ENCODE data around the gene WDFY2. TPM values are rescaled to one million over a fixed set of nuclear protein-coding genes. Genes with fewer than 3 reads are reported as not detected.

Gene WDFY2
- total RNA-seq, 1 donor: 19.0 TPM

- Histone ChIP-seq H3K9me3 (ENCODE audit: low read depth, low read length) (no peaks in the 10 kb centered on the region), H3K4me3 (ENCODE audit: low read length) (no peak overlapping the region), H3K27me3 (ENCODE audit: insufficient read depth, low read length) (no peaks in the 10 kb centered on the region), H3K4me1 (ENCODE audit: insufficient read depth, low read length) (peaks cover 39% of the 10 kb centered on the region)
Observed at GRCh38 chr13:51806566-51806965, 222.3 kb downstream of the WDFY2 start.

DNA sequence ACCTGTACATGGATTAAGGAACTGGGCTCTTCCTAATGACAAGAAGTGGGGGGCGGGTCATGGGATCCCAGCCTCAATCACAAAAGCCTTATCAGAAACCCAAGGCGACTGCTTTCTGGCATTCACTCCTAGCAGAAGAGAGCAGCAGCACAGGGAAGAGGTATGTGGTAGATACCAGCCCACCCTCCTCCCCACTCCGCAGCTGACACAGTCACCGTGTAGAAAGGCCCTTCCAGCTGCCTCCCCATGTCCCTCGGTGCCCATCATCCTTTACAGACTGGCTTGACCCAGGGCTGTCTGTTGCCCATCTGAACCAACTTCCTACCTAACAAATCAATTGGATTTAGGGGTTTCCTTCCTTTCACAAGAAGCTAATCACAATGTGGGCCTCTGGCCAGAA lies 222.8 kb downstream of the WDFY2 start:
- H3K4me1 ChIP-seq (ENCODE audit: insufficient read depth, low read length): peaks cover 39% of the 10 kb centered on the region
- no peak overlapping the region for H3K4me3 ChIP-seq (ENCODE audit: low read length)
- no peaks in the 10 kb centered on the region for H3K9me3 ChIP-seq (ENCODE audit: low read depth, low read length)
- no peaks in the 10 kb centered on the region for H3K27me3 ChIP-seq (ENCODE audit: insufficient read depth, low read length)

DNA sequence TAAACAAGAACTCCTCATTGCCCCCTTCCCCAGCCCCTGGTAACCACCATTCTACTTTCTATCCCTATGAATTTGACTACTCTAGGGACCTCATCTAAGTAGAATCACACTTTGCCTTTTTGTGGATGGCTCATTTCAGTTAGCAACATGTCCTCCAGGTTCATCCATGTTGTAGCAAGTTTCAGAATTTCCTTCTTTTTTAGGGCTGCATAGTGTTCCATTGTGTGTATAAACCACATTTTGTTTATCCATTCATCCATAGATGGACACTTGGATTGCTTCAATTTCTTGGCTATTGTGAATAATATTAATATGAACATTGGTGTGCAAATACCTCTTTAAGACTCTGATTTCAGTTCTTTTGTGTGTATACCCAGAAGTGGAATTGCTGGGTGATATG lies 224.5 kb downstream of the WDFY2 start:
- Histone ChIP-seq H3K9me3 (ENCODE audit: low read depth, low read length) (no peaks in the 10 kb centered on the region), H3K27me3 (ENCODE audit: insufficient read depth, low read length) (no peaks in the 10 kb centered on the region), H3K4me1 (ENCODE audit: insufficient read depth, low read length) (peaks cover 36% of the 10 kb centered on the region), H3K4me3 (ENCODE audit: low read length) (no peak overlapping the region)

GRCh38 chr13:51811046-51811445 lies 226.8 kb downstream of the WDFY2 start:
- Histone ChIP-seq H3K27me3 (ENCODE audit: insufficient read depth, low read length) (no peaks in the 10 kb centered on the region), H3K4me1 (ENCODE audit: insufficient read depth, low read length) (peaks cover 39% of the 10 kb centered on the region), H3K4me3 (ENCODE audit: low read length) (no peak overlapping the region), H3K9me3 (ENCODE audit: low read depth, low read length) (no peaks in the 10 kb centered on the region)

DNA sequence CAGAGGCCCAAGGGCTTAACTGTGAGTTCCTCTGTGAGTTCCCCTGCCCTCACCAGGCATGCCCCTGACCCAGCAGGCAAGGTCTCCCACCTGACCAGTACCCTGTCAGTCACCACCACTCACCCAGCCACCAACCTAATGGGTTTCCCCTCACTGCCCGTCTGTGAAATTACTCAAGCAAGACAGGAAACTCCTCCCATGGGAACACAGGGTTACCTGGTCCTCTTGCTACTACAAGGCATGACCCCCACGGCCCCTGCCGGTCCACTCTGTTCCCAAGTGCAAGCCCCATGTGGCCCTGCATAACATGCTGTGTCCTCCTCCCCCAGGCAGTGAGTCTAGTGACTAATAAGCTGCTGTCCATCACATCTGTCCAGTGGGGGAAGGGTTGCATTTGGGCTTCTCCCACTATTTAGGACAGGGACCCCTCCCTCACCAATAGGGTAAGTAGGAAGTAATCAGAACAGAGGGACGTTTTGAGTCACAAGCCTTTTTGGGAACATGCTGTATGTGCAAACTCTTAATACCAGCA lies 227.7 kb downstream of the WDFY2 start:
- H3K27me3 ChIP-seq (ENCODE audit: insufficient read depth, low read length): no peaks in the 10 kb centered on the region
- peaks cover 42% of the 10 kb centered on the region for H3K4me1 ChIP-seq (ENCODE audit: insufficient read depth, low read length)
- H3K9me3 ChIP-seq (ENCODE audit: low read depth, low read length): no peaks in the 10 kb centered on the region
- H3K4me3 ChIP-seq (ENCODE audit: low read length): no peak overlapping the region

DNA sequence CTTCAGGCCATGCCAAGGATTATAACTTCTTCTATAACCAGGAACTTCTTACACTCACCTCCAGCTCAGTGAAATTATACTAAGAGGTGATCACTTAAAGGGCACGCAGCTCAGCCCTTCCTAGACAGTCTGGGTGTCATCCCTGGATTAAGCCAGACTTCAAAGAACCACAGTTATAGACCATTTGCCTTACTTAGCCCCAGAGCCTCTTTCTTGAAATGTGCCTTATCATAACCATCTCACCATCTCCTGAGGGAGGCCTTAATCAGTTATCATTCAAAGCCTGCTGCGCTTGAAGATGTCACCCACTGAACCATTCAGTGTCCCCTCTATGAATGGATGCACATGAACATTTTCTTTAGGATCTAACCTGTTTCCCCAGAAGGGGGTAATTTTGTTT lies 229.8 kb downstream of the WDFY2 start:
- Histone ChIP-seq H3K4me1 (ENCODE audit: insufficient read depth, low read length) (peaks cover 53% of the 10 kb centered on the region), H3K9me3 (ENCODE audit: low read depth, low read length) (no peaks in the 10 kb centered on the region), H3K4me3 (ENCODE audit: low read length) (no peak overlapping the region), H3K27me3 (ENCODE audit: insufficient read depth, low read length) (no peaks in the 10 kb centered on the region)

DNA sequence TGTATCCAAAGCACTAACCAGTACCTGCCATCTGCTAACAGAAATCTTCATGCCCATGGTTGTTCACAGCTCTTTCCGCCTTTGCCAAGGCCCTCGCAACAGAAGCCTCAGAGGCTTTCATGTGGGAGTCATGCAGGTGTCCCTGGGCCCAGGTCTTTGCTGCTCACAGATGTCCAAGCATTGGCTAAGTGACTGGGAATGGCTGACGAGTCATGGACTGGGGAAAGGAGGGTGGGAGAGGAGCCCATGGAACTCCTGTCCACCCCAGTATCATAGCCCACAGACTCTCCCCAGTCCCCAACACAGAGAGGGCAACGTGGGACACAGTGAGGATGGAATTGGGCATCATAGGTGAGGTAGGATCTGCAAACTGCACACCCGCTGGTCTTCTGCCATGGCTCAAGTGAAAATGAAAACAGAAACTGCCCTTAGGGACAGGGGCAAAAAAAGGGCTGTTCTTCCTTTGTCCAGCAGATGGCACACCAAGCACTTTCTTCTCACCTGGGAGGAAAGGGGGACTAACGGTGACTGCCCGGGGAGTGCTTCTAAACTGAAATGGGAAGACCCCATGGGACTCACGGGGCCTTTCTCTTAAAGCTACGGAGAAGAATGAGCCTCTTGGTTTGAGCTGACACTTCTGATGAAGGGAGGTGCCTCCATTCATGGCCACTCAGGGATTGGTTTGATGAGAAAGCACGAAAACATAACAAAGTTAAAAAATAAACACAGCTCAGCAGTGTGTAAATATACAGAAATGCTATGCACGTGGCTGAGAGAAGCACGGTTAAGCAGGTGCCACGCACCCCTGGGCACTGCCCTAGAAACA lies 230.8 kb downstream of the WDFY2 start:
- peaks cover 62% of the 10 kb centered on the region for H3K4me1 ChIP-seq (ENCODE audit: insufficient read depth, low read length)
- no peak overlapping the region for H3K4me3 ChIP-seq (ENCODE audit: low read length)
- no peaks in the 10 kb centered on the region for H3K27me3 ChIP-seq (ENCODE audit: insufficient read depth, low read length)
- no peaks in the 10 kb centered on the region for H3K9me3 ChIP-seq (ENCODE audit: low read depth, low read length)

DNA sequence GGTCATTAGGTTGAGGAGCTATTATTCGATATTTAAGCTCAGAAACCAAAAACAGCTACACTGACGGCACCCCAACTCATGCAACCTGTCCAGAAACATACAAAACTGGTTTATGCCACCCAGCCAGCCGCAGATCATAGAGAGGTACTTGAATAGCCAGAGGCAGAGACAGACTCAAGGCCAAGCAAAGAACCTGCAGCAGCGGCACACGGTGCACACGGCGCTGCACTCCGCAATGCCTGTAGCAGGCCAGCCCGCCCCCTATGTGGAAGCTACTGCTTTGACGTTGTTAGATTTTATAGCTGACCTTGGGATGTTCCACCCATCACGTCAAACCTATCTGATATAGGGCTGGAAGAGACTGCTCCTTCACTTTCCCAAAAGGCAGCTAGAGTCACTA lies 231.6 kb downstream of the WDFY2 start:
- Histone ChIP-seq H3K4me3 (ENCODE audit: low read length) (no peak overlapping the region), H3K27me3 (ENCODE audit: insufficient read depth, low read length) (no peaks in the 10 kb centered on the region), H3K9me3 (ENCODE audit: low read depth, low read length) (no peaks in the 10 kb centered on the region), H3K4me1 (ENCODE audit: insufficient read depth, low read length) (peaks cover 69% of the 10 kb centered on the region)

DNA sequence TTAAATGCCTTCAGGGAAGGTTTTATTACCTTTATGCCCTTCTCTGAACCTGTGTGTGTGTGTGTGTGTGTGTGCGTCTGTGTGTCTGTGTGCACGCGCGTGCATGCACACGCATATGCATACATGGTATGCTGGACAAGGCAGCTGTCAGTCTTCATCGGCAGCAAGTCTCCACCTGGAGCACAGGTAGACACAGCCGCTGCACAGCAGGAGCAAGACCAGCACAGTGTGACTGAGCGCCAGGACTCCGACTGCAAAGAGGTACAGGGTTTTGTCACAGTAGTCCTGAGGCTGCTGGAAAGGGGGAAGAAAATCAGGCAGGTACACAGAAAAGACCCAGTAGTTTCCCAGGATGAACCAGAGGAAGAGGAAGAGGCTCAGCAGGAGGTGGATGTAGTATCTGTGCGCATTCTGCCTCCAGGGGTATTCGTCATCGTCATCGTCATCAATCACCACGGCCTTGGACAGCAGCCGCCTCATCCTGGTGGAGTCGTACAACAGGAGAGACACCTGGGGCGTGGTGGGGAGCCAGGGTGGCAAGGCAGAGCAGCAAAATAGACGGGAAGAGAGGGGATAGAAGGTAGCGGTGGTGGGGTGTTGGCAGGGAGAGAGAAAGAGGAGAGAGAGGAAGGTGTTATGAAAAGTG lies 232.5 kb downstream of the WDFY2 start:
- no peaks in the 10 kb centered on the region for H3K27me3 ChIP-seq (ENCODE audit: insufficient read depth, low read length)
- no peak overlapping the region for H3K4me3 ChIP-seq (ENCODE audit: low read length)
- no peaks in the 10 kb centered on the region for H3K9me3 ChIP-seq (ENCODE audit: low read depth, low read length)
- H3K4me1 ChIP-seq (ENCODE audit: insufficient read depth, low read length): peaks cover 71% of the 10 kb centered on the region

Other genes with a start within 250 kb of the WDFY2 start
- 0.10 TPM for gene SERPINE3, start 244.8 kb upstream of the WDFY2 start, total RNA-seq
- gene INTS6, start 131.4 kb upstream of the WDFY2 start, total RNA-seq: 47.2 TPM
- 3.6 TPM for gene DHRS12, start 219.7 kb downstream of the WDFY2 start, total RNA-seq